Measurements from ENCODE around the gene TMEM190.

Gene TMEM190

GRCh38 chr19:55360902-55361301 lies 15.7 kb upstream of the TMEM190 start:
- no peak for TF ChIP-seq CTCF (IDR thresholded peaks at IDR 0.05; ENCODE audit: low read depth, low read length)
- DNase-seq (ENCODE audit: low read depth in 2 of 2) = no peak
- no peak overlapping the region for H3K4me3 ChIP-seq (replicated peaks in 1 of 2; ENCODE audit: low read depth in 2 of 2, low read length in 2 of 2)

- H3K4me3 ChIP-seq (replicated peaks in 1 of 2; ENCODE audit: low read depth in 2 of 2, low read length in 2 of 2) = no peak overlapping the region
- DNase-seq (ENCODE audit: low read depth in 2 of 2) = no peak
- no peak for TF ChIP-seq CTCF (IDR thresholded peaks at IDR 0.05; ENCODE audit: low read depth, low read length)
Observed at GRCh38 chr19:55362174-55362989, 14.2 kb upstream of the TMEM190 start.

- no peak for DNase-seq (ENCODE audit: low read depth in 2 of 2)
- no peak for TF ChIP-seq CTCF (IDR thresholded peaks at IDR 0.05; ENCODE audit: low read depth, low read length)
- H3K4me3 ChIP-seq (replicated peaks in 1 of 2; ENCODE audit: low read depth in 2 of 2, low read length in 2 of 2) = no peak within 1 kb of the TSS
Observed at GRCh38 chr19:55362990-55363716, 13.5 kb upstream of the TMEM190 start, which contains the start of gene GARIN5B. GARIN5B (minus strand) TSS chr19:55363260; CDS start chr19:55363066, 194 bp downstream.

GRCh38 chr19:55365245-55365644 lies 11.4 kb upstream of the TMEM190 start:
- DNase-seq (ENCODE audit: low read depth in 2 of 2) = no peak
- TF ChIP-seq CTCF (IDR thresholded peaks at IDR 0.05; ENCODE audit: low read depth, low read length) = no peak
- no peak overlapping the region for H3K4me3 ChIP-seq (replicated peaks in 1 of 2; ENCODE audit: low read depth in 2 of 2, low read length in 2 of 2)

- DNase-seq (ENCODE audit: low read depth in 2 of 2) = no peak
- TF ChIP-seq CTCF (IDR thresholded peaks at IDR 0.05; ENCODE audit: low read depth, low read length) = no peak
- H3K4me3 ChIP-seq (replicated peaks in 1 of 2; ENCODE audit: low read depth in 2 of 2, low read length in 2 of 2) = no peak overlapping the region
Observed at GRCh38 chr19:55365964-55366363, 10.7 kb upstream of the TMEM190 start.

- TF ChIP-seq CTCF (IDR thresholded peaks at IDR 0.05; ENCODE audit: low read depth, low read length) = no peak
- DNase-seq (ENCODE audit: low read depth in 2 of 2) = no peak
- no peak overlapping the region for H3K4me3 ChIP-seq (replicated peaks in 1 of 2; ENCODE audit: low read depth in 2 of 2, low read length in 2 of 2)
Observed at GRCh38 chr19:55366790-55367189, 9.8 kb upstream of the TMEM190 start.

Measured in cardiac fibroblast (primary cell).